Liver (tissue), 9 donors: Measurements from ENCODE around the gene SEC23IP. TPM values are rescaled to one million over a fixed set of nuclear protein-coding genes. Genes with fewer than 3 reads are reported as not detected.

Experiments used
- DNase-seq: peaks from one replicate; pipeline ENCODE4 v3.0.0-alpha.2; 2017; ENCODE audit warnings: low spot score
- H3K27ac ChIP-seq, 2 donors: one replicate each; pipeline ENCODE4 v1.7.0; 2013; ENCODE audit warnings: inconsistent platforms in 2 of 2, low read length in 2 of 2, control low read depth in 1 of 2, low read depth in 1 of 2, mild to moderate bottlenecking in 1 of 2
- H3K27me3 ChIP-seq, 4 donors: one replicate each; pipeline versions ENCODE4 v1.6.1 to v1.7.0; 2013; ENCODE audit warnings: low read length in 3 of 4, inconsistent platforms in 1 of 4, mild to moderate bottlenecking in 1 of 4, moderate library complexity in 1 of 4; ENCODE audit not compliant: control insufficient read depth in 4 of 4, insufficient read depth in 4 of 4
- H3K36me3 ChIP-seq, 4 donors: one replicate each; pipeline versions ENCODE4 v1.6.1 to v1.7.0; 2013; ENCODE audit warnings: low read length in 3 of 4, mild to moderate bottlenecking in 3 of 4, low read depth in 1 of 4, moderate library complexity in 1 of 4; ENCODE audit not compliant: control insufficient read depth in 4 of 4, insufficient read depth in 3 of 4
- H3K4me1 ChIP-seq, 4 donors: one replicate each; pipeline versions ENCODE4 v1.6.1 to v1.7.0; 2013; ENCODE audit warnings: low read length in 3 of 4, mild to moderate bottlenecking in 3 of 4, moderate library complexity in 1 of 4; ENCODE audit not compliant: control insufficient read depth in 4 of 4, insufficient read depth in 4 of 4
- H3K4me3 ChIP-seq, 3 donors: one replicate each; pipeline versions ENCODE4 v1.6.1 to v1.7.0; 2013; ENCODE audit warnings: low read length in 3 of 3, control low read depth in 1 of 3, low read depth in 1 of 3, mild to moderate bottlenecking in 1 of 3
- H3K9ac ChIP-seq, 2 donors: one replicate each; pipeline ENCODE4 v1.7.0; 2013; ENCODE audit warnings: low read length in 2 of 2, mild to moderate bottlenecking in 2 of 2, moderate library complexity in 2 of 2, control low read depth in 1 of 2, low read depth in 1 of 2
- H3K9me3 ChIP-seq, 4 donors: one replicate each; pipeline versions ENCODE4 v1.6.1 to v1.7.0; 2013; ENCODE audit warnings: low read length in 3 of 4; ENCODE audit not compliant: control insufficient read depth in 4 of 4
- FOXA1 ChIP-seq: IDR thresholded peaks from 2 replicates; pipeline ENCODE4 v1.6.1; 2016; ENCODE audit warnings: antibody characterized with exemption
- FOXA2 ChIP-seq: IDR thresholded peaks from 2 replicates; pipeline ENCODE4 v1.6.1; 2016; ENCODE audit warnings: antibody characterized with exemption
- GABPA ChIP-seq, 2 donors: IDR thresholded peaks in 1 of 2; conservative IDR thresholded peaks in 1 of 2; 2 replicates each; pipeline ENCODE4 v1.6.1; 2016; ENCODE audit warnings: antibody characterized with exemption in 2 of 2, mild to moderate bottlenecking in 1 of 2, moderate library complexity in 1 of 2
- HNF4A ChIP-seq, 2 donors: conservative IDR thresholded peaks; 2 replicates each; pipeline ENCODE4 v1.6.1; 2016; ENCODE audit warnings: antibody characterized with exemption in 2 of 2, mild to moderate bottlenecking in 2 of 2
- HNF4G ChIP-seq: IDR thresholded peaks from 2 replicates; pipeline ENCODE4 v1.6.1; 2016; ENCODE audit warnings: antibody characterized with exemption
- JUND ChIP-seq, 2 donors: IDR thresholded peaks; 2 replicates each; pipeline ENCODE4 v1.6.1; 2016; ENCODE audit warnings: antibody characterized with exemption in 2 of 2
- NR2F2 ChIP-seq: IDR thresholded peaks from 2 replicates; pipeline ENCODE4 v1.6.1; 2016; ENCODE audit warnings: antibody characterized with exemption
- RAD21 ChIP-seq, 2 donors: IDR thresholded peaks; 2 replicates each; pipeline ENCODE4 v1.6.1; 2016; ENCODE audit warnings: antibody characterized with exemption in 2 of 2, mild to moderate bottlenecking in 2 of 2
- RXRA ChIP-seq, 2 donors: IDR thresholded peaks; 2 replicates each; pipeline ENCODE4 v1.6.1; 2017 to 2018; ENCODE audit warnings: antibody characterized with exemption in 2 of 2, mild to moderate bottlenecking in 1 of 2
- SP1 ChIP-seq: IDR thresholded peaks from 2 replicates; pipeline ENCODE4 v1.6.1; 2018; ENCODE audit warnings: antibody characterized with exemption, mild to moderate bottlenecking
- YY1 ChIP-seq: IDR thresholded peaks from 2 replicates; pipeline ENCODE4 v1.6.1; 2016; ENCODE audit warnings: antibody characterized with exemption, mild to moderate bottlenecking
- WGBS: extraction: QIAGEN DNeasy Blood & Tissue Kit; methylation state at CpG from one replicate; pipeline ENCODE4 v1.1.7; 2013; 5-methylcytosine and 5-hydroxymethylcytosine counted together
- polyA plus RNA-seq, 2 donors: library from polyadenylated mRNA; stranded (reverse) in 1 of 2; unstranded in 1 of 2; fragments of 200-250 nt in 1 of 2; fragments of >200 nt in 1 of 2; fragmentation: Nextera tagmentation in 1 of 2; extraction: Ambion mirVana in 1 of 2; gene quantifications; one replicate each; pipeline versions ENCODE4 v1.2.1 to v1.2.3, GENCODE V29; 2013 to 2015
- total RNA-seq, 2 donors: library from RNA; depleted of rRNA; stranded (reverse); fragments of >200 nt; gene quantifications; one replicate each; pipeline ENCODE4 v1.2.3, GENCODE V29; 2014
- TF ChIP-seq, protein P1 (sequence below): IDR thresholded peaks from 2 replicates; pipeline ENCODE4 v1.6.1; 2016; ENCODE audit warnings: antibody characterized with exemption
- TF ChIP-seq, protein P2 (sequence below): fragments of 150-350 bp; IDR thresholded peaks from 2 replicates; pipeline ENCODE4 v1.5.1; 2017; ENCODE audit warnings: improper control_type of control experiment, low read depth, low read length; ENCODE audit not compliant: missing input control
- TF ChIP-seq, protein P3 (sequence below): IDR thresholded peaks from 2 replicates; pipeline ENCODE4 v1.6.1; 2016; ENCODE audit warnings: antibody characterized with exemption, mild to moderate bottlenecking
- TF ChIP-seq, protein P4 (sequence below): IDR thresholded peaks from 2 replicates; pipeline ENCODE4 v1.6.1; 2016; ENCODE audit warnings: antibody characterized with exemption
- TF ChIP-seq, protein P5 (sequence below): IDR thresholded peaks from 2 replicates; pipeline ENCODE4 v1.6.1; 2016; ENCODE audit warnings: antibody characterized with exemption
- donor health status: healthy.
- donor health status: healthy.
- donor health status: healthy.
- donor health status: healthy.
- donor health status: healthy.

SEC23IP gene
- total and polyA plus RNA-seq, 4 donors: 10.1 to 16.0 (median 12.6) TPM

- TF ChIP-seq HNF4A (conservative IDR thresholded peaks at IDR 0.05) (no peak), YY1 (no peak), JUND (IDR thresholded peaks at IDR 0.05) (no peak), RAD21 (IDR thresholded peaks at IDR 0.05) (no peak), GABPA (IDR thresholded peaks at IDR 0.05 in 1 of 2, conservative IDR thresholded peaks at IDR 0.05 in 1 of 2) (no peak), FOXA2 (no peak), NR2F2 (no peak)
- TF ChIP-seq, protein P1, sequence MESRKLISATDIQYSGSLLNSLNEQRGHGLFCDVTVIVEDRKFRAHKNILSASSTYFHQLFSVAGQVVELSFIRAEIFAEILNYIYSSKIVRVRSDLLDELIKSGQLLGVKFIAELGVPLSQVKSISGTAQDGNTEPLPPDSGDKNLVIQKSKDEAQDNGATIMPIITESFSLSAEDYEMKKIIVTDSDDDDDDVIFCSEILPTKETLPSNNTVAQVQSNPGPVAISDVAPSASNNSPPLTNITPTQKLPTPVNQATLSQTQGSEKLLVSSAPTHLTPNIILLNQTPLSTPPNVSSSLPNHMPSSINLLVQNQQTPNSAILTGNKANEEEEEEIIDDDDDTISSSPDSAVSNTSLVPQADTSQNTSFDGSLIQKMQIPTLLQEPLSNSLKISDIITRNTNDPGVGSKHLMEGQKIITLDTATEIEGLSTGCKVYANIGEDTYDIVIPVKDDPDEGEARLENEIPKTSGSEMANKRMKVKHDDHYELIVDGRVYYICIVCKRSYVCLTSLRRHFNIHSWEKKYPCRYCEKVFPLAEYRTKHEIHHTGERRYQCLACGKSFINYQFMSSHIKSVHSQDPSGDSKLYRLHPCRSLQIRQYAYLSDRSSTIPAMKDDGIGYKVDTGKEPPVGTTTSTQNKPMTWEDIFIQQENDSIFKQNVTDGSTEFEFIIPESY: no peak
- TF ChIP-seq, protein P2, sequence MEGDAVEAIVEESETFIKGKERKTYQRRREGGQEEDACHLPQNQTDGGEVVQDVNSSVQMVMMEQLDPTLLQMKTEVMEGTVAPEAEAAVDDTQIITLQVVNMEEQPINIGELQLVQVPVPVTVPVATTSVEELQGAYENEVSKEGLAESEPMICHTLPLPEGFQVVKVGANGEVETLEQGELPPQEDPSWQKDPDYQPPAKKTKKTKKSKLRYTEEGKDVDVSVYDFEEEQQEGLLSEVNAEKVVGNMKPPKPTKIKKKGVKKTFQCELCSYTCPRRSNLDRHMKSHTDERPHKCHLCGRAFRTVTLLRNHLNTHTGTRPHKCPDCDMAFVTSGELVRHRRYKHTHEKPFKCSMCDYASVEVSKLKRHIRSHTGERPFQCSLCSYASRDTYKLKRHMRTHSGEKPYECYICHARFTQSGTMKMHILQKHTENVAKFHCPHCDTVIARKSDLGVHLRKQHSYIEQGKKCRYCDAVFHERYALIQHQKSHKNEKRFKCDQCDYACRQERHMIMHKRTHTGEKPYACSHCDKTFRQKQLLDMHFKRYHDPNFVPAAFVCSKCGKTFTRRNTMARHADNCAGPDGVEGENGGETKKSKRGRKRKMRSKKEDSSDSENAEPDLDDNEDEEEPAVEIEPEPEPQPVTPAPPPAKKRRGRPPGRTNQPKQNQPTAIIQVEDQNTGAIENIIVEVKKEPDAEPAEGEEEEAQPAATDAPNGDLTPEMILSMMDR: no peak
- Histone ChIP-seq H3K9ac (no peak overlapping the region), H3K36me3 (peaks cover 10 to 80% (median 64%) of the 10 kb centered on the region in 4 donors), H3K27me3 (no peaks in the 10 kb centered on the region), H3K27ac (no peak overlapping the region), H3K9me3 (no peaks in the 10 kb centered on the region), H3K4me1 (no peaks in the 10 kb centered on the region), H3K4me3 (no peak overlapping the region)
- WGBS: 90% methylated on average over 1 of the region's 1 CpG
- DNase-seq: no peak
Measured at GRCh38 chr10:119845656-119846055, 46.9 kb upstream of the SEC23IP start.

DNA sequence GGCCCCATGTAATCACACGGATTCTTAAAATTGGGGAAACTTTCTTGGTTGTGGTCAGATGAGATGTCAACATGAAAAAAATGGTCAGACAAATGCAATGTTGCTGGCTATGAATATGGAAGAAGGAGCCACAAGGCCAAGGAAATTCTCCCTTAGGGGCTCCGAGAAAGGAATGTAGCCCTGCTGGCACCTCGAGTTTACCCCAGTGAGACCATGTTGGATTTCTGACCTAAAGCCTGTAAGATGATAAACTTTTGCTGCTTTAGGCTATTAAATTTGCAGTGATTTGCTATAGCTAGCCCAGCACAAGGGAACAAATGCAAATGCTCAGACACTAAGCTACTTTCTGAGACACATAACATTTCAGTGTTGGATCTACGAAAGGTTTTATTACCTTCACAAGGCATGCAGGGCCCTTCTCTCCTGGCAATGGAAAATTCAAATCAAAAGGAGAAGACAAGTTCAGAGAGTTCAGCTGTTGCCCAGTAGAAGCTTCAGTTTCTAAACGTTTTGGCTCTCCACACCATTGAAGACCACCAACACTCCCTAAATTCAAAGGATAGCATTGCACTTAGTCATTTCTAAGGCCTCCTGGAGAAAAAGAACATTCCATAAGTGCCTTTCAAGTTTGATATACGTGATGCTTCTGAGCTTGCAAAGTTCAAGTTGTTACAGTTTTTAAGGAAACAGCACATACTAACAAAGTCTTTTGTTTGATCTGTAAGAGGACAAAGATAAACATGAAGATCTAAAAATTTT, 43.3 kb upstream of the SEC23IP start:
- DNase-seq: no peak
- peaks cover 0 to 5% (median 2%) of the 10 kb centered on the region in 4 donors for H3K4me1 ChIP-seq
- no peak overlapping the region for H3K27ac ChIP-seq
- H3K27me3 ChIP-seq: no peaks in the 10 kb centered on the region
- H3K9ac ChIP-seq: no peak overlapping the region
- no peak overlapping the region for H3K4me3 ChIP-seq
- peaks cover 6 to 61% (median 47%) of the 10 kb centered on the region in 4 donors for H3K36me3 ChIP-seq
- TF ChIP-seq, protein P3, sequence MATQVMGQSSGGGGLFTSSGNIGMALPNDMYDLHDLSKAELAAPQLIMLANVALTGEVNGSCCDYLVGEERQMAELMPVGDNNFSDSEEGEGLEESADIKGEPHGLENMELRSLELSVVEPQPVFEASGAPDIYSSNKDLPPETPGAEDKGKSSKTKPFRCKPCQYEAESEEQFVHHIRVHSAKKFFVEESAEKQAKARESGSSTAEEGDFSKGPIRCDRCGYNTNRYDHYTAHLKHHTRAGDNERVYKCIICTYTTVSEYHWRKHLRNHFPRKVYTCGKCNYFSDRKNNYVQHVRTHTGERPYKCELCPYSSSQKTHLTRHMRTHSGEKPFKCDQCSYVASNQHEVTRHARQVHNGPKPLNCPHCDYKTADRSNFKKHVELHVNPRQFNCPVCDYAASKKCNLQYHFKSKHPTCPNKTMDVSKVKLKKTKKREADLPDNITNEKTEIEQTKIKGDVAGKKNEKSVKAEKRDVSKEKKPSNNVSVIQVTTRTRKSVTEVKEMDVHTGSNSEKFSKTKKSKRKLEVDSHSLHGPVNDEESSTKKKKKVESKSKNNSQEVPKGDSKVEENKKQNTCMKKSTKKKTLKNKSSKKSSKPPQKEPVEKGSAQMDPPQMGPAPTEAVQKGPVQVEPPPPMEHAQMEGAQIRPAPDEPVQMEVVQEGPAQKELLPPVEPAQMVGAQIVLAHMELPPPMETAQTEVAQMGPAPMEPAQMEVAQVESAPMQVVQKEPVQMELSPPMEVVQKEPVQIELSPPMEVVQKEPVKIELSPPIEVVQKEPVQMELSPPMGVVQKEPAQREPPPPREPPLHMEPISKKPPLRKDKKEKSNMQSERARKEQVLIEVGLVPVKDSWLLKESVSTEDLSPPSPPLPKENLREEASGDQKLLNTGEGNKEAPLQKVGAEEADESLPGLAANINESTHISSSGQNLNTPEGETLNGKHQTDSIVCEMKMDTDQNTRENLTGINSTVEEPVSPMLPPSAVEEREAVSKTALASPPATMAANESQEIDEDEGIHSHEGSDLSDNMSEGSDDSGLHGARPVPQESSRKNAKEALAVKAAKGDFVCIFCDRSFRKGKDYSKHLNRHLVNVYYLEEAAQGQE: no peak
- no peak for TF ChIP-seq SP1
- no peak for TF ChIP-seq JUND (IDR thresholded peaks at IDR 0.05)
- no peak for TF ChIP-seq YY1
- TF ChIP-seq RAD21 (IDR thresholded peaks at IDR 0.05): no peak
- no peak for TF ChIP-seq RXRA (IDR thresholded peaks at IDR 0.05)
- TF ChIP-seq, protein P4, sequence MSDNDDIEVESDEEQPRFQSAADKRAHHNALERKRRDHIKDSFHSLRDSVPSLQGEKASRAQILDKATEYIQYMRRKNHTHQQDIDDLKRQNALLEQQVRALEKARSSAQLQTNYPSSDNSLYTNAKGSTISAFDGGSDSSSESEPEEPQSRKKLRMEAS: no peak
- no peak for TF ChIP-seq HNF4G
- TF ChIP-seq, protein P5, sequence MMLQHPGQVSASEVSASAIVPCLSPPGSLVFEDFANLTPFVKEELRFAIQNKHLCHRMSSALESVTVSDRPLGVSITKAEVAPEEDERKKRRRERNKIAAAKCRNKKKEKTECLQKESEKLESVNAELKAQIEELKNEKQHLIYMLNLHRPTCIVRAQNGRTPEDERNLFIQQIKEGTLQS: no peak
- TF ChIP-seq FOXA2: no peak
- TF ChIP-seq NR2F2: no peak
- no peak for TF ChIP-seq FOXA1
- no peaks in the 10 kb centered on the region for H3K9me3 ChIP-seq
- 88% methylated on average over 6 of the region's 6 CpGs for WGBS
